ENCODE results near the gene SFSWAP.
"Not testable (repeated sequence)": the region's sequence is repeated elsewhere in the genome, so short reads cannot be mapped to it uniquely, and the experiment has no call there.

SFSWAP gene

GRCh38 chr12:131710464-131711457 lies at the start of gene SFSWAP:
SFSWAP (plus strand) TSS chr12:131711090; CDS start chr12:131711230, 140 bp downstream.
- Mint-ChIP-seq H3K4me1 (peaks cover 23% of the 10 kb centered on the region), H3K9me3 (peaks cover 4% of the 10 kb centered on the region), H3K4me3 (peak within 1 kb of the TSS; percentile 96 to 99 (median 99)), H3K27ac (peak within 1 kb of the TSS; percentile 99 to 100 (median 99)), H3K36me3 (ENCODE audit: low read depth) (peaks cover 21% of the 10 kb centered on the region), H3K27me3 (ENCODE audit: low read depth) (peaks cover 4% of the 10 kb centered on the region)
- no peak for TF ChIP-seq CTCF (IDR thresholded peaks at IDR 0.05; ENCODE audit: unreplicated experiment in 3 of 3)

- H3K27ac Mint-ChIP-seq = not testable (repeated sequence)
These were observed 49.5 kb upstream of the SFSWAP start for GRCh38 chr12:131661170-131661985.

GRCh38 chr12:131661986-131662288 lies 49.0 kb upstream of the SFSWAP start:
- peaks cover 24% of the 10 kb centered on the region for H3K27me3 Mint-ChIP-seq (ENCODE audit: low read depth)
- not testable (repeated sequence) for H3K4me3 Mint-ChIP-seq; H3K9me3 Mint-ChIP-seq; H3K36me3 Mint-ChIP-seq (ENCODE audit: low read depth); H3K4me1 Mint-ChIP-seq; H3K27ac Mint-ChIP-seq

More at GRCh38 chr12:131661170-131661985, 49.5 kb upstream of the SFSWAP start:
- H3K9me3 Mint-ChIP-seq; H3K36me3 Mint-ChIP-seq (ENCODE audit: low read depth); H3K4me1 Mint-ChIP-seq; H3K4me3 Mint-ChIP-seq: not testable (repeated sequence)
- H3K27me3 Mint-ChIP-seq (ENCODE audit: low read depth) = peaks cover 24% of the 10 kb centered on the region

GRCh38 chr12:131662346-131662745 lies 48.5 kb upstream of the SFSWAP start:
- H3K36me3 Mint-ChIP-seq (ENCODE audit: low read depth); H3K27ac Mint-ChIP-seq; H3K9me3 Mint-ChIP-seq: not testable (repeated sequence)

GRCh38 chr12:131665666-131666065 lies 45.2 kb upstream of the SFSWAP start:
- H3K9me3 Mint-ChIP-seq; H3K36me3 Mint-ChIP-seq (ENCODE audit: low read depth); H3K27ac Mint-ChIP-seq; H3K4me3 Mint-ChIP-seq; H3K4me1 Mint-ChIP-seq: not testable (repeated sequence)
- peaks cover 34% of the 10 kb centered on the region for H3K27me3 Mint-ChIP-seq (ENCODE audit: low read depth)

More at GRCh38 chr12:131662346-131662745, 48.5 kb upstream of the SFSWAP start:
- not testable (repeated sequence) for H3K4me1 Mint-ChIP-seq, H3K4me3 Mint-ChIP-seq
- peaks cover 27% of the 10 kb centered on the region for H3K27me3 Mint-ChIP-seq (ENCODE audit: low read depth)

GRCh38 chr12:131666486-131666885 lies 44.4 kb upstream of the SFSWAP start:
- H3K36me3 Mint-ChIP-seq (ENCODE audit: low read depth); H3K9me3 Mint-ChIP-seq; H3K27ac Mint-ChIP-seq; H3K4me3 Mint-ChIP-seq; H3K4me1 Mint-ChIP-seq: not testable (repeated sequence)
- peaks cover 42% of the 10 kb centered on the region for H3K27me3 Mint-ChIP-seq (ENCODE audit: low read depth)

- not testable (repeated sequence) for H3K27ac Mint-ChIP-seq; H3K4me1 Mint-ChIP-seq; H3K36me3 Mint-ChIP-seq (ENCODE audit: low read depth); H3K4me3 Mint-ChIP-seq; H3K9me3 Mint-ChIP-seq
- H3K27me3 Mint-ChIP-seq (ENCODE audit: low read depth) = peaks cover 46% of the 10 kb centered on the region
These were observed 43.8 kb upstream of the SFSWAP start for GRCh38 chr12:131666978-131667601.

GRCh38 chr12:131671276-131671675 lies 39.6 kb upstream of the SFSWAP start:
- peaks cover 4% of the 10 kb centered on the region for H3K4me1 Mint-ChIP-seq
- no peak overlapping the region for H3K4me3 Mint-ChIP-seq
- no peaks in the 10 kb centered on the region for H3K36me3 Mint-ChIP-seq (ENCODE audit: low read depth)
- no peak overlapping the region for H3K27ac Mint-ChIP-seq
- peaks cover 8% of the 10 kb centered on the region for H3K9me3 Mint-ChIP-seq
- H3K27me3 Mint-ChIP-seq (ENCODE audit: low read depth) = peaks cover 51% of the 10 kb centered on the region
- TF ChIP-seq CTCF (IDR thresholded peaks at IDR 0.05; ENCODE audit: unreplicated experiment in 3 of 3) = no peak
